ENCODE data around the gene COMT. TPM values are rescaled to one million over a fixed set of nuclear protein-coding genes. Genes with fewer than 3 reads are reported as not detected.

The COMT gene
- total RNA-seq, 1 donor from 2014 or later = 1.3 TPM

DNA sequence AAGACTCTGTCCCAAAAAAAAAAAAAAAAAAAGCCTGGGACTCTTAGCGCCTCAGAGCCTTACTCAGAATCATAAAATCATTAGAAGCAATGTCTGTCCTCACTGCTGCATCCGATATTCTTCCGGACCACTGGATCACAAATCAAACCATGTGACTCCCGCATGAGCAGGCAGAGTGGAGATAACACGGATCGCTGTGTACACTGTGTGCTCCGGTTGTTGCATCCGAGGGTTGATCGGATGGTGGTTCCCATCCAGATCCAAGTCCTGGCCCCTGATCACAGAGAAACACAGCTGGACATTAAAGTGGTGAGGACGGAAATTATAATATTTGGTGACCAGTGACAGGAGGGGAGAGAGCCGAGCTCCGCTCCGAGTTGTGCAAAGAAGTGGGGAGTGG, 9.8 kb downstream of the COMT start:
- DNase-seq (ENCODE audit: low spot score) = no peak
- Histone ChIP-seq H3K27ac (no peak overlapping the region), H3K4me1 (no peaks in the 10 kb centered on the region), H3K79me2 (ENCODE audit: low read depth) (no peaks in the 10 kb centered on the region), H3K9ac (no peak overlapping the region), H3K4me2 (no peak overlapping the region), H3K4me3 (no peak overlapping the region), H3F3A (ENCODE audit: low read depth) (no peaks in the 10 kb centered on the region), H2AFZ (replicated peaks) (no peak overlapping the region), H4K20me1 (ENCODE audit: low read depth) (no peaks in the 10 kb centered on the region), H3K9me3 (ENCODE audit: low read depth) (no peaks in the 10 kb centered on the region), H3K27me3 (peaks cover 8% of the 10 kb centered on the region), H3K36me3 (no peaks in the 10 kb centered on the region)
- Mint-ChIP-seq H3K36me3 (no peaks in the 10 kb centered on the region), H3K9me3 (no peaks in the 10 kb centered on the region), H3K27ac (no peak overlapping the region), H3K27me3 (ENCODE audit: insufficient read depth, low read depth) (peaks cover 2% of the 10 kb centered on the region), H3K4me3 (no peak overlapping the region), H3K4me1 (peaks cover 26% of the 10 kb centered on the region)
- TF ChIP-seq CTCF (IDR thresholded peaks at IDR 0.05) = no peak
- no peak for TF ChIP-seq EZH2phosphoT487 (IDR thresholded peaks at IDR 0.05)
- no peak for TF ChIP-seq EZH2 (IDR thresholded peaks at IDR 0.05)

DNA sequence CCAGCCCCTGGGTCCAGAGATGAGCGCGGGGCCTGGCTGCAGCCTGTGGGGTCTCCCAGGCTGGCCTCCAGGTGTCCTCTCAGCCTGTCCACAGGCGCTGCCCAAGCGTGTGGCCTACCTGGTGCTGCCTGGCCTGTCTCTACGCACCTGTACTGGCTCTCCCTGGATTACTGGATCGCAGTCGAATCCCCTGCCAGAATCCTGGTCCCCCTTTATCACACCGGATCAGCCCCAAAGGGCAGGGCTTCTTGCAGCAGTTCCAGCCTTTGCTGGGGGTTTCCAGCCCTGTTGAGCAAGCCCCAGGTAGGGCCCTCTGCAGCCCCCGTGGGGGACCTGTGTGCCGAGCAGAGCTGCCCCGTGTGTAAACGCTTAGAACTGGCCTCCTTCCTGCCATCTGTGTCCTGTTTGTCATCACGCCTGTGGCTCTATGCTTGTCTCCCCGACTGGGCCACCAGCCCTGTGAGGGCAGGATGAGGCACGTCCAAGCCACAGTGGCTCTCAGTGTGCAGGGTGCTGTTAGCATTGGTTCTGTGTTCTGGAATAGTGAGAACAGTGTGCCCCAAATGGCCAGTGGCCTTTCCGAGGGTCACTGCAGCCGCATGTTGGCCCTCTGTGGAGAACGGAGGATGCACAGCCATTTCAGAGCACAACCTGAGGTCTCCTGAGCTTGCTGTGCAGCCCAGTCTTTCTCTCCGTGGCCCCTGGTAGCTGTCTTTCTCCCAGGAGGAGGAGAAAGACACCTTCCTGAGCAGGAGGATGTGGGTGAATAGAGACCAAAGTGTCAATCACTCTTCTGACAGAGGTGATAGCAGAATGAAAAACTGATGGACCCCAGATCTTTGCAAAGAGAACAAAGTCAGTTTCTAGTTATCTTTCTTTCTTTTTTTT, 13.9 kb downstream of the COMT start:
- Histone ChIP-seq H3K4me1 (peaks cover 5% of the 10 kb centered on the region), H3K9ac (no peak overlapping the region), H3K4me2 (no peak overlapping the region), H3F3A (ENCODE audit: low read depth) (no peaks in the 10 kb centered on the region), H3K4me3 (no peak overlapping the region), H3K36me3 (no peaks in the 10 kb centered on the region), H3K79me2 (ENCODE audit: low read depth) (no peaks in the 10 kb centered on the region), H3K27me3 (no peaks in the 10 kb centered on the region), H3K27ac (no peak overlapping the region), H3K9me3 (ENCODE audit: low read depth) (no peaks in the 10 kb centered on the region), H2AFZ (replicated peaks) (no peak overlapping the region), H4K20me1 (ENCODE audit: low read depth) (no peaks in the 10 kb centered on the region)
- no peak for TF ChIP-seq EZH2 (IDR thresholded peaks at IDR 0.05)
- TF ChIP-seq EZH2phosphoT487 (IDR thresholded peaks at IDR 0.05) = no peak
- no peak for TF ChIP-seq CTCF (IDR thresholded peaks at IDR 0.05)
- H3K36me3 Mint-ChIP-seq = no peaks in the 10 kb centered on the region
- peaks cover 11% of the 10 kb centered on the region for H3K27me3 Mint-ChIP-seq (ENCODE audit: insufficient read depth, low read depth)
- no peaks in the 10 kb centered on the region for H3K9me3 Mint-ChIP-seq
- no peak overlapping the region for H3K27ac Mint-ChIP-seq
- DNase-seq (ENCODE audit: low spot score) = no peak
- peaks cover 32% of the 10 kb centered on the region for H3K4me1 Mint-ChIP-seq
- no peak overlapping the region for H3K4me3 Mint-ChIP-seq

DNA sequence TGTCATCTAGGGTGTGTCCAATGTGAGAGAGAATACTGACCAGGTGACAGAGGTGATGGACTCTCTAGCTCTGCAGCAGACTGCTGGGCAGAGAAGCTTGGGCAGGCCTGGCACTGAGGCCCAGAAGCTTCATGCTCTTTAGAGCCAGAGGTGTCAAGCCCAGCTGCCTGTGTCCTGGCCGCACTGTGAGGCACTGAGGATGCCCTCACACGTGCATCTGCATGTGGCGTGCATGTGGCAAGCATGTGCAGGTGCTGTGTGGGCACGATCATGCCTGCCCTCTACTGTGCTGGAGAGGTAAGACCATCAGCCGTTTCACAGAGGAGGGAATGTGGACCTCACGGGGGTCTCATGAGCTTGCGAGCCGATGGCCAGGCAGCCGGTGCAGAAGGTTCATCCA, 15.9 kb downstream of the COMT start:
- no peak overlapping the region for H3K4me3 Mint-ChIP-seq
- TF ChIP-seq EZH2phosphoT487 (IDR thresholded peaks at IDR 0.05) (no peak), CTCF (IDR thresholded peaks at IDR 0.05) (no peak), EZH2 (IDR thresholded peaks at IDR 0.05) (no peak)
- no peaks in the 10 kb centered on the region for H3K36me3 Mint-ChIP-seq
- Histone ChIP-seq H3K9ac (no peak overlapping the region), H3K27ac (no peak overlapping the region), H3F3A (ENCODE audit: low read depth) (no peaks in the 10 kb centered on the region), H2AFZ (replicated peaks) (no peak overlapping the region), H3K9me3 (ENCODE audit: low read depth) (no peaks in the 10 kb centered on the region), H4K20me1 (ENCODE audit: low read depth) (no peaks in the 10 kb centered on the region), H3K4me1 (peaks cover 6% of the 10 kb centered on the region), H3K79me2 (ENCODE audit: low read depth) (no peaks in the 10 kb centered on the region), H3K4me2 (no peak overlapping the region), H3K36me3 (no peaks in the 10 kb centered on the region), H3K27me3 (no peaks in the 10 kb centered on the region), H3K4me3 (no peak overlapping the region)
- H3K27me3 Mint-ChIP-seq (ENCODE audit: insufficient read depth, low read depth) = peaks cover 9% of the 10 kb centered on the region
- no peak for DNase-seq (ENCODE audit: low spot score)
- peaks cover 28% of the 10 kb centered on the region for H3K4me1 Mint-ChIP-seq
- no peaks in the 10 kb centered on the region for H3K9me3 Mint-ChIP-seq
- no peak overlapping the region for H3K27ac Mint-ChIP-seq
